Suppressor macrophage treated with lipopolysaccharide for 4 hours (primary cell): ENCODE results near the gene PARVA.

Experiments used
- DNase-seq: peaks from one replicate; pipeline ENCODE4 v3.0.0-alpha.2; 2020

PARVA gene

GRCh38 chr11:12560861-12561260 is 183.5 kb downstream of the PARVA start:
- DNase-seq: no peak

- DNase-seq: no peak
Observed at GRCh38 chr11:12564012-12564411, 186.6 kb downstream of the PARVA start.

GRCh38 chr11:12565406-12565805 is 188.0 kb downstream of the PARVA start:
- no peak for DNase-seq

- DNase-seq: no peak
Observed at GRCh38 chr11:12567746-12568460, 190.5 kb downstream of the PARVA start.

GRCh38 chr11:12569499-12570425 is 192.4 kb downstream of the PARVA start:
- no peak for DNase-seq

- DNase-seq: no peak
Observed at GRCh38 chr11:12573707-12574485, 196.5 kb downstream of the PARVA start.

- DNase-seq: no peak
Observed at GRCh38 chr11:12577725-12578644, 200.6 kb downstream of the PARVA start.

GRCh38 chr11:12581416-12581815 is 204.0 kb downstream of the PARVA start:
- DNase-seq: no peak

GRCh38 chr11:12581923-12582322 is 204.6 kb downstream of the PARVA start:
- DNase-seq: no peak
